ENCODE results near the gene SCYL3. TPM values are rescaled to one million over a fixed set of nuclear protein-coding genes. Genes with fewer than 3 reads are reported as not detected.

SCYL3 gene
- total and polyA plus RNA-seq, 4 donors = 2.4 to 11.9 (median 6.1) TPM

DNA sequence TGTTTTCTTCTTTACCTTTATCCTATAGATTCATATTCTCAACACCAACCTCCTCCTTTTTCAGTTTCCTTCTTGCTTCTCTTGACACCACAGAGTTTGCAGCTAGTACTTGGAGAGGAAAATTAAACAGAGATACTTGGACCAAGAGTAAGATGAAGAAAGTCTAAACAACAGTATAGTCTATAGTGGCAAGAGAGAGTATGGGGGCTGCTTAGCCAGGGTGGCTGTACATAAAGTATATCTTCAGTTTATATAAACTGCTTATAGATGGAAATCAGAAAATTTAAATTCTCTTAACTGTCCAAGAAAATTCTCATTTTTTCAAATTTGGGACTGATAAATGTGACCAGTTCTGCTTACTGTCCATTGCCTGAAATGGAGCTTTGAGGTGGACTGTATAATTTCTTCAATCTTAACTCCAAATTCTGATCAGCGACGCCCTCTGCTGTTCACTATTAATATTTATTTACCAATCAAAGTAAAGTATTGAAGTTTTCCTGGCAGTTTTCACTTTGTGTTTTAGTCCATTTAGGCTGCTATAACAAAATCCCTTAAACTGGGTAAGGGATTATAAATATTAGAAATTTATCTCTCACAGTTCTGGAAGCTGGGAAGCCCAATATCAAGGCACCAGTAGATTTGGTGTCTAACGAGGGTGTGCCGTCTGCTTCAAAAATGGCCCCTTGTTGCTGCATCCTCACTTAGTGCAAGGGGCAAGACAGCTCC, 84.2 kb downstream of the SCYL3 start:
- no peaks in the 10 kb centered on the region for H3K27me3 ChIP-seq (ENCODE audit: control insufficient read depth in 1 of 2, insufficient read depth in 2 of 2, low read length in 1 of 2)
- no peaks in the 10 kb centered on the region for H3K4me1 ChIP-seq (ENCODE audit: control insufficient read depth in 1 of 2, insufficient read depth in 2 of 2, low read length in 2 of 2)
- no peak overlapping the region for H3K4me3 ChIP-seq (ENCODE audit: low read length in 2 of 2)
- H3K36me3 ChIP-seq (ENCODE audit: control insufficient read depth in 1 of 2, insufficient read depth in 2 of 2, low read length in 1 of 2) = no peaks in the 10 kb centered on the region
- ATAC-seq (ENCODE audit: low FRiP score) (no peak), DNase-seq (no peak)
- WGBS, 2 donors = 58 to 63% methylated on average over 4 of the region's 4 CpGs
- no peak overlapping the region for H3K27ac ChIP-seq (ENCODE audit: low read depth in 1 of 2, low read length in 2 of 2)
- H3K9me3 ChIP-seq (ENCODE audit: control insufficient read depth, low read length) = no peaks in the 10 kb centered on the region
- intact Hi-C loops (cut with DNase I) = loop anchor here (2.0 to 5.0 kb wide), 2 partner anchors 207 to 259 kb away; no protein-coding TSS in a partner anchor

DNA sequence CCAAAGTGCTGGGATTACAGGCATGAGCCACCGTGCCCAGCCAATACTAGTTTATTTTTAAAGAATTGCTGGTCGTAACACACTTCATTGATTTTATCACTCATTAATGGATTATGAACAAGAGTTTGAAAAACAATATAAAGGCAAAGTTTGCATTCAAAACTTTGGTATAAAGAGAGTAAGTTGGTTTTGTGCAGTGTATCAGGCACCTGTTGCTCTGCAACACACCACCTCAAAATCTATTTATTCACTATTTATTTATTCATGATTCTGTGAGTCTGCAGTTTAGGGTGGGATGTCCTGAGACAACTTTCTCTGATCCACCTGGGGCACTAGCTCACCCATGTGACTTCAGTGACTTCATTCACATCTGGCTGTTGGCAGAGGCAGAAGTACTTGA, 88.8 kb downstream of the SCYL3 start:
- no peak overlapping the region for H3K4me3 ChIP-seq (ENCODE audit: low read length in 2 of 2)
- no peaks in the 10 kb centered on the region for H3K36me3 ChIP-seq (ENCODE audit: control insufficient read depth in 1 of 2, insufficient read depth in 2 of 2, low read length in 1 of 2)
- no peaks in the 10 kb centered on the region for H3K4me1 ChIP-seq (ENCODE audit: control insufficient read depth in 1 of 2, insufficient read depth in 2 of 2, low read length in 2 of 2)
- no peaks in the 10 kb centered on the region for H3K27me3 ChIP-seq (ENCODE audit: control insufficient read depth in 1 of 2, insufficient read depth in 2 of 2, low read length in 1 of 2)
- H3K27ac ChIP-seq (ENCODE audit: low read depth in 1 of 2, low read length in 2 of 2) = no peak overlapping the region
- intact Hi-C loops (cut with DNase I) = loop anchor here in 1 of 2 donors (5.0 kb wide), 1 partner anchor 203 kb away; no protein-coding TSS in a partner anchor
- ATAC-seq (ENCODE audit: low FRiP score) (no peak), DNase-seq (no peak)
- no peaks in the 10 kb centered on the region for H3K9me3 ChIP-seq (ENCODE audit: control insufficient read depth, low read length)
- WGBS, 2 donors = 87 to 92% methylated on average over 2 of the region's 2 CpGs

DNA sequence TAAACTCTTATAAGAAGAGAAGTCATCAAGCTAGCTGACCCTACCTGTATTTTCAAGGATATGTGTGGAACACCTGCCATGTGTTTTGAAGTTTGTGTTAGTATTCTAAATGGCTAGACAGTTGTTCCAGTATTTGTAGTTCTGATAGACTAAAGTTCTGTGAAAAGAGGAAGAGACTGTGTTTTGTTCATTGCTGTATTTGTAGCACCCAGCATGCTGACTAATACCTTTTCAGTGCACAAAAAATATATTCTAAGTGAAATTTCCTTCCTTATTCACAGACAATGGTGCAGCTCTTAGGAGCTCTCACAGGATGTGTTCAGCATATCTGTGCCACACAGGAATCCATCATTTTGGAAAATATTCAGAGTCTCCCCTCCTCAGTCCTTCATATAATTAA, 90.8 kb downstream of the SCYL3 start:
- DNase-seq = no peak
- Histone ChIP-seq H3K4me1 (ENCODE audit: control insufficient read depth in 1 of 2, insufficient read depth in 2 of 2, low read length in 2 of 2) (no peaks in the 10 kb centered on the region), H3K27me3 (ENCODE audit: control insufficient read depth in 1 of 2, insufficient read depth in 2 of 2, low read length in 1 of 2) (no peaks in the 10 kb centered on the region), H3K36me3 (ENCODE audit: control insufficient read depth in 1 of 2, insufficient read depth in 2 of 2, low read length in 1 of 2) (peaks cover 0 to 3% of the 10 kb centered on the region in 2 donors), H3K4me3 (ENCODE audit: low read length in 2 of 2) (no peak overlapping the region), H3K27ac (ENCODE audit: low read depth in 1 of 2, low read length in 2 of 2) (no peak overlapping the region), H3K9me3 (ENCODE audit: control insufficient read depth, low read length) (no peaks in the 10 kb centered on the region)
- intact Hi-C loops (cut with DNase I) = no loop called here
- ATAC-seq (ENCODE audit: low FRiP score) = no peak

Other genes with a start within 250 kb of the SCYL3 start
- gene SELL, start 182.3 kb downstream of the SCYL3 start, total RNA-seq = 10 to 100 TPM; 10.3 to 11.4 TPM
- 10 to 100 TPM in 1 of 2 donors, 1 to 10 TPM in 1; 2.0 to 12.8 TPM for gene SELL, start 182.3 kb downstream of the SCYL3 start, polyA plus RNA-seq
- 10 to 100 TPM; 14.8 to 38.8 TPM for gene SELE, start 159.8 kb downstream of the SCYL3 start, total RNA-seq
- under 1 TPM in 1 of 2 donors, not detected in 1; 0.18 TPM for gene SELE, start 159.8 kb downstream of the SCYL3 start, polyA plus RNA-seq
- 1 to 10 TPM; 4.7 to 5.9 TPM for gene METTL18, start 99.0 kb downstream of the SCYL3 start, total RNA-seq
- 1 to 10 TPM; 5.2 to 9.6 TPM for gene METTL18, start 99.0 kb downstream of the SCYL3 start, polyA plus RNA-seq
- gene KIFAP3, start 180.8 kb upstream of the SCYL3 start, total RNA-seq = 10 to 100 TPM; 36.0 to 38.7 TPM
- gene KIFAP3, start 180.8 kb upstream of the SCYL3 start, polyA plus RNA-seq = 10 to 100 TPM in 1 of 2 donors, 1 to 10 TPM in 1; 7.6 to 14.7 TPM